HG02588 (cell line): ENCODE results near the gene PRKN.

ENCODE experiments used
- ATAC-seq: cut with Tn5 transposase; IDR thresholded peaks from one replicate; pipeline ENCODE4 v1.9.1; 2021; ENCODE audit warnings: mild to moderate bottlenecking, moderate library complexity; ENCODE audit not compliant: unreplicated experiment

PRKN gene

GRCh38 chr6:161941565-161941964 lies 786.0 kb downstream of the PRKN start:
- no peak for ATAC-seq

GRCh38 chr6:161940519-161940918 lies 787.0 kb downstream of the PRKN start:
- ATAC-seq = no peak

GRCh38 chr6:161926324-161926723 lies 801.2 kb downstream of the PRKN start:
- no peak for ATAC-seq

- ATAC-seq = no peak
These were observed 803.0 kb downstream of the PRKN start for GRCh38 chr6:161924516-161925116.

GRCh38 chr6:161922631-161923119 lies 804.9 kb downstream of the PRKN start:
- ATAC-seq = no peak

- no peak for ATAC-seq
These were observed 805.8 kb downstream of the PRKN start for GRCh38 chr6:161921602-161922395.

- no peak for ATAC-seq
These were observed 807.9 kb downstream of the PRKN start for GRCh38 chr6:161919691-161920090.

- ATAC-seq = no peak
These were observed 808.8 kb downstream of the PRKN start for GRCh38 chr6:161918628-161919205.

GRCh38 chr6:161918109-161918531 lies 809.4 kb downstream of the PRKN start:
- ATAC-seq = no peak

GRCh38 chr6:161917645-161918044 lies 809.9 kb downstream of the PRKN start:
- ATAC-seq = no peak

- ATAC-seq = no peak
These were observed 812.1 kb downstream of the PRKN start for GRCh38 chr6:161915456-161915964.

- no peak for ATAC-seq
These were observed 818.7 kb downstream of the PRKN start for GRCh38 chr6:161908872-161909271.

GRCh38 chr6:161906571-161906970 lies 821.0 kb downstream of the PRKN start:
- no peak for ATAC-seq

GRCh38 chr6:161903584-161904212 lies 823.9 kb downstream of the PRKN start:
- ATAC-seq = no peak

- ATAC-seq = no peak
These were observed 825.7 kb downstream of the PRKN start for GRCh38 chr6:161901740-161902426.

GRCh38 chr6:161894436-161894835 lies 833.1 kb downstream of the PRKN start:
- ATAC-seq = no peak

GRCh38 chr6:161891542-161891941 lies 836.0 kb downstream of the PRKN start:
- ATAC-seq = no peak

- ATAC-seq = no peak
These were observed 836.7 kb downstream of the PRKN start for GRCh38 chr6:161890832-161891297.

- ATAC-seq = no peak
These were observed 837.3 kb downstream of the PRKN start for GRCh38 chr6:161890133-161890831.

GRCh38 chr6:161889324-161889723 lies 838.2 kb downstream of the PRKN start:
- ATAC-seq = no peak
